Prostate gland (tissue), 2 donors: ENCODE results near the gene MAGEB4. TPM values are rescaled to one million over a fixed set of nuclear protein-coding genes. Genes with fewer than 3 reads are reported as not detected.

Source experiments
- DNase-seq: peaks from one replicate; pipeline ENCODE4 v3.0.0-alpha.2; 2019; ENCODE audit warnings: low spot score
- H3K27ac ChIP-seq, 2 donors: fragments of 200-600 bp; sonication (generic); 2 replicates each; pipeline ENCODE4 v1.5.1; 2017 to 2019
- H3K27me3 ChIP-seq: fragments of 200-600 bp; sonication (generic); replicated peaks from 2 replicates; pipeline ENCODE4 v1.5.1; 2019; ENCODE audit not compliant: insufficient read depth
- H3K36me3 ChIP-seq, 2 donors: fragments of 200-600 bp; sonication (generic); 1 replicate in 1 of 2; 2 replicates in 1 of 2; pipeline versions ENCODE4 v1.5.1 to v1.8.1; 2017 to 2019
- H3K4me1 ChIP-seq: fragments of 200-600 bp; sonication (generic); replicated peaks from 2 replicates; pipeline ENCODE4 v1.5.1; 2019
- H3K4me3 ChIP-seq, 2 donors: fragments of 200-600 bp; sonication (generic); 2 replicates each; pipeline ENCODE4 v1.5.1; 2017 to 2019
- H3K9me3 ChIP-seq: fragments of 200-600 bp; sonication (generic); 2 replicates; pipeline ENCODE4 v1.5.1; 2017
- CTCF ChIP-seq, 4 experiments: fragments of 200-600 bp in 2 of 4; fragments of 450-650 bp in 2 of 4; sonication (generic) in 2 of 4; IDR thresholded peaks; 1 replicate in 3 of 4; 2 replicates in 1 of 4; pipeline ENCODE4 v1.5.1; 2016 to 2019; ENCODE audit warnings: antibody characterized with exemption in 4 of 4, mild to moderate bottlenecking in 2 of 4, moderate library complexity in 2 of 4
- POLR2A ChIP-seq: fragments of 450-650 bp; IDR thresholded peaks from one replicate; pipeline ENCODE4 v1.6.1; 2016; ENCODE audit warnings: antibody characterized with exemption, mild to moderate bottlenecking
- POLR2AphosphoS5 ChIP-seq: sonication (generic); formaldehyde crosslinking; IDR thresholded peaks from one replicate; pipeline ENCODE4 v1.6.1; 2017; ENCODE audit warnings: antibody characterized with exemption
- WGBS: methylation state at CpG from one replicate; pipeline ENCODE4 v1.1.5; 2018; 5-methylcytosine and 5-hydroxymethylcytosine counted together
- intact Hi-C: fragments of 100-400 bp; cut with DNase I; formaldehyde crosslinking; loops from one replicate; pipeline ENCODE4 v1.14.2; 2022
- total RNA-seq, 2 donors: library from RNA; depleted of rRNA; stranded (reverse); fragments of >200 nt; gene quantifications; one replicate each; pipeline ENCODE4 v1.1.0, GENCODE V29; 2016

The MAGEB4 gene
- total RNA-seq, 2 donors from 2014 or later, result 3.6 TPM; not detected in 1

GRCh38 chrX:30280428-30280827, 38.6 kb downstream of the MAGEB4 start:
- intact Hi-C loops, result no loop called here
- Histone ChIP-seq H3K36me3 (no peaks in the 10 kb centered on the region), H3K9me3 (no peaks in the 10 kb centered on the region), H3K27me3 (no peaks in the 10 kb centered on the region), H3K4me3 (no peak overlapping the region), H3K4me1 (no peaks in the 10 kb centered on the region), H3K27ac (no peak overlapping the region)
- 59% methylated on average over 1 of the region's 1 CpG for WGBS
- no peak for DNase-seq
- no peak for TF ChIP-seq CTCF (IDR thresholded peaks at IDR 0.05)
- TF ChIP-seq POLR2AphosphoS5, result no peak
- no peak for TF ChIP-seq POLR2A

GRCh38 chrX:30282527-30282926, 40.7 kb downstream of the MAGEB4 start:
- Histone ChIP-seq H3K27ac (no peak overlapping the region), H3K27me3 (no peaks in the 10 kb centered on the region), H3K9me3 (no peaks in the 10 kb centered on the region), H3K4me1 (no peaks in the 10 kb centered on the region), H3K36me3 (no peaks in the 10 kb centered on the region), H3K4me3 (no peak overlapping the region)
- no peak for TF ChIP-seq POLR2AphosphoS5
- no peak for TF ChIP-seq CTCF (IDR thresholded peaks at IDR 0.05)
- no peak for TF ChIP-seq POLR2A
- intact Hi-C loops, result no loop called here
- no peak for DNase-seq

- TF ChIP-seq POLR2A (no peak), CTCF (IDR thresholded peaks at IDR 0.05) (no peak), POLR2AphosphoS5 (no peak)
- Histone ChIP-seq H3K4me1 (no peaks in the 10 kb centered on the region), H3K36me3 (no peaks in the 10 kb centered on the region), H3K27ac (no peak overlapping the region), H3K9me3 (no peaks in the 10 kb centered on the region), H3K27me3 (no peaks in the 10 kb centered on the region), H3K4me3 (no peak overlapping the region)
- 64% methylated on average over 3 of the region's 3 CpGs for WGBS
- intact Hi-C loops, result no loop called here
- no peak for DNase-seq
Observed at GRCh38 chrX:30283456-30284200, 41.8 kb downstream of the MAGEB4 start.

Other genes with a start within 250 kb of the MAGEB4 start
- gene MAGEB2, start 26.4 kb upstream of the MAGEB4 start, total RNA-seq, result 10 to 100 TPM in 1 of 2 donors, not detected in 1; 29.5 TPM
- 10 to 100 TPM in 1 of 2 donors, not detected in 1; 14.0 TPM for gene MAGEB3, start 11.3 kb upstream of the MAGEB4 start, total RNA-seq
- gene MAGEB1, start 5.1 kb downstream of the MAGEB4 start, total RNA-seq, result 10 to 100 TPM in 1 of 2 donors, not detected in 1; 51.1 TPM
- gene NR0B1, start 67.4 kb downstream of the MAGEB4 start, total RNA-seq, result 10 to 100 TPM in 1 of 2 donors, not detected in 1; 38.5 TPM